ENCODE measurements around the gene HMOX2. TPM values are rescaled to one million over a fixed set of nuclear protein-coding genes. Genes with fewer than 3 reads are reported as not detected.

HMOX2 gene
- total RNA-seq, 1 experiment from 2014 or later = 55.1 TPM

DNA sequence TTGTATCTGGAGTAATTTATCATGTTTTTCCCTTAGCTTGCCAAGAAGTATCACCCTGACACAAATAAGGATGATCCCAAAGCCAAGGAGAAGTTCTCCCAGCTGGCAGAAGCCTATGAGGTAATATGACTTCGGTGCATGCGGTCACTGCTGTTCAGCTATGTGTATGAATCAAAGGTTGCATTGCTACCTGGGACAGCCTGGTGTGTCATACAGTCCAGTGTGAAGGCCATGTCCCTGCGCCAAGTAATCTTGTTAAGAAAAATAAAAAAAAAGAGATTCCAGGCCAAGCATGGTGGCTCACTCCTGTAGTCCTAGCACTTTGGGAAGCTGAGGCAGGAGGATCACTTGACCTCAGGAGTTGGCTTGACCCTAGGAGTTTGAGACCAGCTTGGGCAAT, 38.8 kb upstream of the HMOX2 start:
- H3K9ac ChIP-seq (ENCODE audit: low read length) = no peak overlapping the region
- H3K79me2 ChIP-seq (ENCODE audit: insufficient read depth, low read length) = peaks cover 40% of the 10 kb centered on the region
- no peaks in the 10 kb centered on the region for H3K9me2 ChIP-seq (ENCODE audit: insufficient read depth)
- H2AFZ ChIP-seq (ENCODE audit: low read depth, low read length, poor library complexity, severe bottlenecking) = no peak overlapping the region
- DNase-seq (ENCODE audit: low read depth, low spot score) (no peak), ATAC-seq (no peak)
- no peak overlapping the region for H3K4me3 ChIP-seq (replicated peaks in 1 of 2; ENCODE audit: low read depth in 1 of 2, low read length in 2 of 2)
- no peak for TF ChIP-seq POLR2AphosphoS5 (IDR thresholded peaks at IDR 0.05; ENCODE audit: low read depth, low read length)
- TF ChIP-seq EZH2phosphoT487 (IDR thresholded peaks at IDR 0.05; ENCODE audit: borderline replicate concordance) = no peak
- TF ChIP-seq, protein P1, sequence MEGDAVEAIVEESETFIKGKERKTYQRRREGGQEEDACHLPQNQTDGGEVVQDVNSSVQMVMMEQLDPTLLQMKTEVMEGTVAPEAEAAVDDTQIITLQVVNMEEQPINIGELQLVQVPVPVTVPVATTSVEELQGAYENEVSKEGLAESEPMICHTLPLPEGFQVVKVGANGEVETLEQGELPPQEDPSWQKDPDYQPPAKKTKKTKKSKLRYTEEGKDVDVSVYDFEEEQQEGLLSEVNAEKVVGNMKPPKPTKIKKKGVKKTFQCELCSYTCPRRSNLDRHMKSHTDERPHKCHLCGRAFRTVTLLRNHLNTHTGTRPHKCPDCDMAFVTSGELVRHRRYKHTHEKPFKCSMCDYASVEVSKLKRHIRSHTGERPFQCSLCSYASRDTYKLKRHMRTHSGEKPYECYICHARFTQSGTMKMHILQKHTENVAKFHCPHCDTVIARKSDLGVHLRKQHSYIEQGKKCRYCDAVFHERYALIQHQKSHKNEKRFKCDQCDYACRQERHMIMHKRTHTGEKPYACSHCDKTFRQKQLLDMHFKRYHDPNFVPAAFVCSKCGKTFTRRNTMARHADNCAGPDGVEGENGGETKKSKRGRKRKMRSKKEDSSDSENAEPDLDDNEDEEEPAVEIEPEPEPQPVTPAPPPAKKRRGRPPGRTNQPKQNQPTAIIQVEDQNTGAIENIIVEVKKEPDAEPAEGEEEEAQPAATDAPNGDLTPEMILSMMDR (IDR thresholded peaks at IDR 0.05 in 2 of 3, conservative IDR thresholded peaks at IDR 0.05 in 1 of 3; ENCODE audit: borderline replicate concordance in 1 of 3, insufficient read depth in 1 of 3, low read depth in 2 of 3, low read length in 2 of 3) = no peak
- no peak overlapping the region for H3K27ac ChIP-seq (ENCODE audit: low read depth, low read length)
- H3K4me2 ChIP-seq (ENCODE audit: low read length) = no peak overlapping the region
- CTCF ChIA-PET = no interaction called here
- no peaks in the 10 kb centered on the region for H3K4me1 ChIP-seq (ENCODE audit: control insufficient read depth in 1 of 2, insufficient read depth in 2 of 2, low read length in 2 of 2)
- POLR2A ChIA-PET = interaction anchor here (0.9 kb wide), 1 partner anchor 21 kb away, joined by 3 read pairs; no protein-coding TSS in a partner anchor
- RAD21 ChIA-PET (ENCODE audit: low non-redundant PET in 1 of 2, low total read pairs in 2 of 2, uncharacterized antibody in 2 of 2, unreplicated experiment in 2 of 2) = no interaction called here
- H3K36me3 ChIP-seq (ENCODE audit: control insufficient read depth in 1 of 2, insufficient read depth in 2 of 2, low read length in 2 of 2) = peaks cover 38 to 60% of the 10 kb centered on the region in 2 experiments
- no peaks in the 10 kb centered on the region for H3K27me3 ChIP-seq (ENCODE audit: insufficient read depth, low read length)
- no peaks in the 10 kb centered on the region for H3K9me3 ChIP-seq (ENCODE audit: control insufficient read depth in 1 of 2, insufficient read depth in 1 of 2, low read depth in 1 of 2, low read length in 2 of 2)
- H4K20me1 ChIP-seq (ENCODE audit: insufficient read depth) = no peaks in the 10 kb centered on the region
- no TSS peak for BruUV-seq (replicated peaks)
- intact Hi-C loops (cut with micrococcal nuclease) = no loop called here

DNA sequence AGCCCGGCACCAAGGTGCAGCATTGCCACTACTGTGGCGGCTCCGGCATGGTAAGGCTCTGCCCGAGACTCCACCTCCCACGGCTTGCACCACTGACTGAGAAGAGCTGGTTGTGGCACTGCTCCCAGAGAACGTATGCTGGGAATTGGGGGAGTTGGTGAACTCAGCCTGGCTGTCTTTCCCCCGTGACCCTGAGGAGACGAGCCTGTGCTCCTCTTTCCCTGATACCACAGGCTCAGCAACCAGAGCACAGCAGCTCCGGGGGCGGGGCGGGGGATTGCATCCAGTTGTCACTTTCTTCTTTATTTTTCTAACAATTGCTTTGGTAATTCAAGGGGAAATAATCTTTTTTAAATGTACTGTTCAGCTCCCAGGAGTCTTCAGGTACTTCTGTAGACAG, 33.8 kb upstream of the HMOX2 start:
- DNase-seq (ENCODE audit: low read depth, low spot score) (no peak), ATAC-seq (no peak; the same call in 1 of the 2 replicates)
- H3K79me2 ChIP-seq (ENCODE audit: insufficient read depth, low read length) = peaks cover 4% of the 10 kb centered on the region; the same call in 1 of the 2 replicates
- H3K9me2 ChIP-seq (ENCODE audit: insufficient read depth) = no peaks in the 10 kb centered on the region
- no peak overlapping the region for H3K27ac ChIP-seq (ENCODE audit: low read depth, low read length)
- no peak overlapping the region for H3K4me3 ChIP-seq (replicated peaks in 1 of 2; ENCODE audit: low read depth in 1 of 2, low read length in 2 of 2)
- H3K9me3 ChIP-seq (ENCODE audit: control insufficient read depth in 1 of 2, insufficient read depth in 1 of 2, low read depth in 1 of 2, low read length in 2 of 2) = no peaks in the 10 kb centered on the region
- no TSS peak for BruUV-seq (replicated peaks)
- H3K4me1 ChIP-seq (ENCODE audit: control insufficient read depth in 1 of 2, insufficient read depth in 2 of 2, low read length in 2 of 2) = no peaks in the 10 kb centered on the region
- H4K20me1 ChIP-seq (ENCODE audit: insufficient read depth) = no peaks in the 10 kb centered on the region
- ChIA-PET RAD21 (ENCODE audit: low non-redundant PET in 1 of 2, low total read pairs in 2 of 2, uncharacterized antibody in 2 of 2, unreplicated experiment in 2 of 2) (no interaction called here), CTCF (no interaction called here), POLR2A (no interaction called here)
- no peak overlapping the region for H3K9ac ChIP-seq (ENCODE audit: low read length)
- intact Hi-C loops (cut with micrococcal nuclease) = no loop called here
- H3K4me2 ChIP-seq (ENCODE audit: low read length) = no peak overlapping the region
- no peak overlapping the region for H2AFZ ChIP-seq (ENCODE audit: low read depth, low read length, poor library complexity, severe bottlenecking)
- peaks cover 56 to 64% of the 10 kb centered on the region in 2 experiments for H3K36me3 ChIP-seq (ENCODE audit: control insufficient read depth in 1 of 2, insufficient read depth in 2 of 2, low read length in 2 of 2)
- TF ChIP-seq, protein P1 (IDR thresholded peaks at IDR 0.05 in 2 of 3, conservative IDR thresholded peaks at IDR 0.05 in 1 of 3; ENCODE audit: borderline replicate concordance in 1 of 3, insufficient read depth in 1 of 3, low read depth in 2 of 3, low read length in 2 of 3) = no peak
- TF ChIP-seq POLR2A (IDR thresholded peaks at IDR 0.05; ENCODE audit: borderline replicate concordance, extremely low read depth, insufficient read depth, insufficient read length) (no peak), CBX3 (IDR thresholded peaks at IDR 0.05; ENCODE audit: low read depth) (no peak), EGR1 (IDR thresholded peaks at IDR 0.05; ENCODE audit: low read depth) (no peak), POLR2AphosphoS5 (IDR thresholded peaks at IDR 0.05; ENCODE audit: low read depth, low read length) (no peak), JUND (IDR thresholded peaks at IDR 0.05) (no peak), ELF1 (IDR thresholded peaks at IDR 0.05; ENCODE audit: borderline replicate concordance, low read depth) (no peak), CEBPB (IDR thresholded peaks at IDR 0.05; ENCODE audit: low read depth) (no peak)
- TF ChIP-seq, protein P2, sequence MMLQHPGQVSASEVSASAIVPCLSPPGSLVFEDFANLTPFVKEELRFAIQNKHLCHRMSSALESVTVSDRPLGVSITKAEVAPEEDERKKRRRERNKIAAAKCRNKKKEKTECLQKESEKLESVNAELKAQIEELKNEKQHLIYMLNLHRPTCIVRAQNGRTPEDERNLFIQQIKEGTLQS (IDR thresholded peaks at IDR 0.05) = no peak
- TF ChIP-seq, protein P3, sequence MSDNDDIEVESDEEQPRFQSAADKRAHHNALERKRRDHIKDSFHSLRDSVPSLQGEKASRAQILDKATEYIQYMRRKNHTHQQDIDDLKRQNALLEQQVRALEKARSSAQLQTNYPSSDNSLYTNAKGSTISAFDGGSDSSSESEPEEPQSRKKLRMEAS (IDR thresholded peaks at IDR 0.05) = no peak
- H3K27me3 ChIP-seq (ENCODE audit: insufficient read depth, low read length) = no peaks in the 10 kb centered on the region

Measured in HCT116 (cell line).